HG03558 (cell line): ENCODE measurements around the gene SCD5.
A peak's percentile ranks its signal among the peaks of the same experiment; 100 is the strongest.
"Not testable (repeated sequence)": the region's sequence is repeated elsewhere in the genome, so short reads cannot be mapped to it uniquely, and the experiment has no call there.

Source experiments
- ATAC-seq: cut with Tn5 transposase; IDR thresholded peaks from one replicate; pipeline ENCODE4 v1.9.1; 2021; ENCODE audit warnings: moderate number of reproducible peaks; ENCODE audit not compliant: unreplicated experiment; ENCODE audit errors: extremely low read depth

Gene SCD5

DNA sequence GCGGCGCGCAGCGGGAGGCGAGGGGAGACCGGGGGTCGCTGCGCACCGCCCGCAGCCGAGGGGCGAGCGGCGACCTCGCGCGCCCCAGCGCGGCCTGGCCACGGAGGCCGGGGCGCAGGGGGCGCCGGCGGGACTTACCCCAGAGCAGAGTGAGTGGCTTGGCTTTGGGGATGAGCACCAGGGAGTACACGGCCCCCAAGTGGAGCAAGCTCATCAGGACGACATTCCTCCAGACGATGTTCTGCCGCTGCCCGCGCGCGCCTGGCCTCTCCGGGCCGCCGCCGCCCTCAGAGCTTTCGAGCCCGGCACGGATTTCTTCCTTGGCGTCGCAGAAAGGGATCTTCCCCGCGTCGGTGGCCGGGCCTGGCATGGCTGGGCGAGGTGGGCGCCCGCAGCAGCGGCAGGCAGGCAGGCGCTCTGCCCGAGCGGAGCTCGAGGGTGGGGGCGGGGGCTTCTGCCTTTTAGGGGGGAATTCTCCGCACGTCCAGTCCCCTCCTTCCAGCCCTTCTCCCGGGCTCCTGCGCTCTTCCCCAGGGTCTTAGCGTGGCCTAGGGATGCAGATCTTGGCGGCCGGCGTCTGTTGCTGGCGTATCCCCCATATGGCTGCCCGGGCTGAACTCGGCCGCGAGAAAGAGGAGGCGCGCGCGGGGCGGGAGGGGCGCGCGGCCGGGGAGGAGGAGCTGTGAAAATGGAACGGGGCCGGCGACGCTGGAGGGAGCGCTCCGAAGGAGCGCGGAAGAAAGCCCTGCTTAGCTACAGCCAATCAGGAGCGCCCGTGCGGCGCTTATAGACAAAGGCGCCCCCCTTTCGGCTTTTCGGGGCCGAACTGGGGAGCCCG, at the start of gene SCD5:
Gene SCD5 (minus strand): TSS at position 629 of the 838 bp plus-strand sequence. CDS start 259 bp downstream, at position 370.
- peak; percentile 90 for ATAC-seq

- no peak for ATAC-seq
Measured at GRCh38 chr4:82842593-82842992, 44.0 kb upstream of the SCD5 start.

DNA sequence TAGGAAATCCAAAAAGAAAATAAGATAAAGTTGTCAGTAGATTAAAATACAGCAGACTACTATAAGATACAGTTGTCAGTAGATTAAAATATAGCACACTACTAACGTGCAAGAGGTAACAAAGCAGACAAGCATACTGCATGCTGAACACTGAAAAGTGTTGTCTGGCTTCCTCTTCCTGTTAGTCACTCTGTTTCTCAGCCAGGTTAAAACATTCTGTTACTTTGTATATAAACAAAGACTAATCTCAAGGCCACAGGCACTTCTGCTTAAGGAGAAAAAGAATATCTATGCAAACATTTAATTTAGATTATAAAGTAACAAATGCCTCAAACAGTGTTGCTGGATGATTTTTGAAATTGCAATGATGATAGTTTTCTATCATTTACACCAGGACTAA, 41.0 kb upstream of the SCD5 start:
- no peak for ATAC-seq

DNA sequence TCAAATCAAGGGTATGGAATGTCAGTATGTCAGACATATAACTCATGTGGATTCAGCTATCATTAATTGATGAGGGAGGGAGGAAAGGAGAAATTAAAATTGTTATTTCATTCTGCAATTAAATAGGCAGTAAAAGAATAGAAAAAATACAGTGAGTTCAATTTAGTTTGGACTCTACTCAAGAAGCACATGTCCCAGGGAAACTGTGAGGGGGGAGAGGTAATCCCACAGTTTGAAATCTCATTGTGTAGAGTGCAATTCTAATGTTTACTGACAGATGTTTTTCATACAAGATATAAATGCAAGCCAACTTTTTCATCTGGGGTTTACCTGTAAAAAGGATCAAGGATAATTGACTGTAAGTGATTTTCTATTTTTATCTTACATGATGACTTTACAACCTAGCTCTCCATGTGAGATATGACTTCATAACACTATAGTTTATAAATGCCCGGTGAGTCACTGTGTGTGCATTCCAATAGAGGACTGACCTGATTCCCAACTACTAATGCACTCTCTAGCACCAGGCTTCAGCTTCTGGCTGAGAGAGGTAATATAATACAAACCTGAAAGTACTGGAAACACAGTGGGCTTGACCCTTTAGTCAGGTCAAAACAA, 35.2 kb upstream of the SCD5 start:
- ATAC-seq: no peak

GRCh38 chr4:82833060-82833459, 34.5 kb upstream of the SCD5 start:
- not testable (repeated sequence) for ATAC-seq

GRCh38 chr4:82825425-82825824, 26.8 kb upstream of the SCD5 start:
- ATAC-seq: no peak

DNA sequence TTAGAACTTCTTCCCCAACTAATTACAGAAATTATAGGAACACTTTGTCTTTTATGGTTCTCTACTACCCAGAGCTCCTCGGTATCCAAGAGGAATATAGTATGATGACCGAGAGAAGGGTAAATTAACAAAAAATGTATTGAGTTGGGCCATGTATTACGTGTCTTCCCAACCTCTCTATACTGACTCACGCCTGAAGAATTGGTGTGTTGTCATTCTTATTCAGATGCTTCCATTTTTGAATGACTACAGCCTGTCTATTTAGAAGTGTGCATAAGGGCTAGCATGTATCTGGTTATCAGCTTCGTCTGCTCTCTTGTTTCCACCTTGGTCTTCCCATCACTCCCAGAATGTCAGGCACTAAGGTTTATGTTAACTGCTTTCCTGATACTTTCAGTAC, 24.5 kb upstream of the SCD5 start:
- ATAC-seq: no peak

GRCh38 chr4:82820689-82821088, 22.1 kb upstream of the SCD5 start:
- ATAC-seq: no peak

DNA sequence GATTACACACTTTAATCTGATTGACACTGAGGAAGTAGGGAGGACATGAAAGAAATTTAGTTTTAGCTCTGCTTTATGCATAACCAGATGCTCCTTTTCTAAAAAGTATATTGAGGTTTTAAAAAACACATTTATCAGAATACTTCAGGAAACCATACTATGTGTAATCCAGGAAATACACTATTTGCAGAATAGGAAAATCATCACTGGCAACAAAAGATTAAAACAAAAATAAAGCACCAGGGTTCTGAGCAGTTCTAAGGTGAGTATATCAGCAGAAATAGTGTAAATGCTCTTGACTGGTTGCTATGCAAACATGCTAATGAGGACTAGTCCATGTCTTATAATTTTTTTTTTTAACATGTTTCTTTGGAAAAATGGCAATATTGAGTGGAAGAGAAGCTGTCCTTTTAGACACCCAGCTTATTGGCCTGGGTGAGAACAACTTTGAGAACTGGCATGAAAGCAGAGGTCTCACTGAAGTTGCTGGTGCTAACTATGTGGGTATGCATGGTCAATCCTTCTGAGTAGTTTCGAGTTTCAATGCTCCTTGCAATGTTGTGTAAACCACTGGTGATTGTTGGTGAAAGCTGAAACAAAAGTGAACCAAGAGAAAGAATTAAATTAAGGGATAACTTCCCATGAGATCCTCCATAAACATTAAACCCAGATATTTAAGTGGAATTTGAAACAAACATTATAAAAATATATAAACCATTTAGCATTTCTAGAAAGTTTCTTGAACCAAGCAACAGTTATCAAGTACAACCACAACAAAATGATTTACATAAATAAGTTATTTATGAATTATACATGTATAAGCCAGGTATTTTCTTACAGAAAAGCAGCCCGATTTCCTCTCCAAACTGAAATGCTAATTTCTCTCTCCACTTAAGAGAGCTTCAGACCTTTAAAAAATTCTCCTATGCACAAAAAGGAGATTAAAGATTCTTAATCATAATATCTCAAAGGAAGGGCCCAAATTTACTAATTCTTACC, 20.4 kb upstream of the SCD5 start:
- no peak for ATAC-seq

DNA sequence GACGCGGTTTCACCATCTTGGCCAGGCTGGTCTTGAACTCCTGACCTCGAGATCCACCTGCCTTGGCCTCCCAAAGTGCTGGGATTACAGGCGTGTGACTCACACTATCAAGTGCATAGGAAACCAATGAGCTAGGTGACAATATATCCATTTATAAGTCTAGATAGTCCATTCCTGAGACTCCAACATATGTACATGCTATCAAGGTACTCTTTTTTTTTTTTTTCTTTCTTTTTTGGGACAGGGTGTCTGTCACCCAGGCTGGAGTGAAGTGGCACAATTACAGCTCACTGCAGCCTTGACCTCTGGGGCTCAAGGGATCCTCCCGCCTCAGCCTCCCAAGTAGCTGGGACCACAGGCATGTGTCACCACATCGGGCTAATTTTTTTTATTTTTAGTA, 18.3 kb upstream of the SCD5 start:
- ATAC-seq: not testable (repeated sequence)

DNA sequence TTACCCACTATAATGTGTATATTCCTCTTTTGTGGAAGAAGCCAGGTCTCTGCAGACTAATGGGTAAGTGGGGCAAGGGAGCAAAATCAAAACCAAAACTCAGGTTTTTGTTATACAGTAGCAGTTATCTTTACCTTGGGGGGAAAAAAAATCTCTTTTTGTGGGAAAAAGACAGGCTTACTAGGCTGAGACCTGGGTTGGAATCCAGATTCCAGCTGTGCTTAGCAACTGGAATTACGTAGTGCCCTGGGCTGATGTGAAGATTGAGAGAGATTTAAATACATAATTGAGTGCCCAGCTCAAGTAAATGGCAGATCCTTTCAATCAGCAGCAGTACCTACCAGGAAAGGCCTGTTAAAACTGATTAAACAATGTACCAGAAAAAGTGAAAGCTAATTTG, 15.4 kb upstream of the SCD5 start:
- no peak for ATAC-seq

- no peak for ATAC-seq
Measured at GRCh38 chr4:82811838-82812341, 13.3 kb upstream of the SCD5 start.

DNA sequence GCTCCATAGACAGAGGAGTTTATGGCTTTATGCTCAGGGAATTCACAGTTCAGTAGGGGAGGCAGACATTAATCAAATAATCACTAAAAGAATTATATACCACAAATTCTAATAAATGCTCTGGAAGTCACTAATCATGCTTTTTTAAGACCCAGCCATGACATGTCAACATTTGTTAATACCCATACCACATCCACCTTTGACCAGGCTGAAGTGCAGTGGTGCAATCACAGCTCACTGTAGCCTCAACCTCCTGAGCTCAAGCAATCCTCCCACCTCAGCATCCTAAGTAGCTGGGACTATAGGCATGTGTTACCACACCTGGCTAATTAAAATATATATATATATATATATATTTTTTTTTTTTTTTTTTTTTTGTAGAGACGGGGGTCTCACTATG, 12.8 kb upstream of the SCD5 start:
- ATAC-seq: no peak

DNA sequence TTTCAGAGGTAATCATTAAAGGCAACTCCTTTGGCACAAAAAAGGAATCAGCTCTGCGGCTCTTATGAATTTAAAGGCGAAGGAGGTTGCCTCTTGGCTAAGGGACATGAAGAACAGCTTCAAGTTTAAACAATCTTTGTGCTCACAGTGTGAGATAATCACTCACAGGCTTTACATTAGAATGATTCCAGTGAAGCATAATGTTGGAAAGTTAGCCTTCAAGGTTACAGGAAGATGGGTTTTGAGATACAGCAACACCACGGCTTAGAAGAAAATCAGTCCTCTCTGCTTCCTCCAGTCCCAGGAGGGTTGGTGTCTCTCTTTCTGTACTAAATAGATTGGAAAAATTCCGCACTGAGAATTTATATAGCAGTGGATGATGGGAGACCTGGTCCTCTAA, 11.6 kb upstream of the SCD5 start:
- no peak for ATAC-seq

GRCh38 chr4:82809619-82810018, 11.0 kb upstream of the SCD5 start:
- ATAC-seq: no peak

DNA sequence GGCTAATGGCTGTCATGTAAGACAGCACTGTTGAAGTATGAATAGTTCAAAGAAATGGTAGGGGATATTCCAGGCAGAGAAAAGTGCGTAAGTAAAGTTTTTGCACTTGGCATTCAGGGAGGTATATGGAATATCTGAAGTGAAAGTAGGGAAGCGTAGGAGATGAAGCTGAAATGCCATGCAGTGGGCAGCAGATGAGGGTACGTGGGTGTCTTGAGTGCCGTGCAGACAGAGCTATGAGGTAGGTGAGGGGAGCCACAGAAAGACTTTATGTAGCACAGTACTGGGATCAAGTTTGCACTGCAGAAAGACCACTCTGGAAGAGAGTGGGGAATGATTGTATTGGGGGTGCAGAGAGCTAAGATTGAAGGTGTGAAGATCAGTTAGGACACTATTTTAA, 5.2 kb upstream of the SCD5 start:
- ATAC-seq: no peak

- no peak for ATAC-seq
Measured at GRCh38 chr4:82802911-82803310, 4.3 kb upstream of the SCD5 start.

DNA sequence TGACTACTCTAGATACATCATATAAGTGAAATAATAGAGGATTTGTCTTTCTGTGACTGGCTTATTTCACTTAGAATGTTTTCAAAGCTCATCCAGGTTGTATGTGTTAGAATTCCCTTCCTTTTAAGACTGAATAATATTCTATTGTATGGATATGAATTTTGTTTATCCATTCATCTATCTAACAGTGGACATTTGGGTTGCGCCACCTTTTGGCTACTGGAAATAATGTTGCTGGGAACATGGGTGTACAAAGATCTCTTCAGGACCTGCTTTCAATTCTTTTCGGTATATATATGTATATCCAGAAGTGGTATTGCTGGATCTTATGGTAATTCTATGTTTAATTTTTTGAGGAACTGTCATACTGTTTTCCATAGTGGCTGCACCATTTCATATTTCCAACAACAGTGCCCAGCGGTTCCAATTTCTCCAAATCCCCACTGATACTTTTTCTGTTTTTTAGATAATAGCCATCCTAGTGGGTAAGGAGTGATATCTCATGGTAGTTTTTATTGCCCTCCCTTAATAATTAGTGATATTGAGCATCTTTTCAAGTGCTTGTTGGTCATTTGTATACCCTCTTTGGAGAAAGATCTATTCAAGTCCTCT, 3.4 kb upstream of the SCD5 start:
- no peak for ATAC-seq

DNA sequence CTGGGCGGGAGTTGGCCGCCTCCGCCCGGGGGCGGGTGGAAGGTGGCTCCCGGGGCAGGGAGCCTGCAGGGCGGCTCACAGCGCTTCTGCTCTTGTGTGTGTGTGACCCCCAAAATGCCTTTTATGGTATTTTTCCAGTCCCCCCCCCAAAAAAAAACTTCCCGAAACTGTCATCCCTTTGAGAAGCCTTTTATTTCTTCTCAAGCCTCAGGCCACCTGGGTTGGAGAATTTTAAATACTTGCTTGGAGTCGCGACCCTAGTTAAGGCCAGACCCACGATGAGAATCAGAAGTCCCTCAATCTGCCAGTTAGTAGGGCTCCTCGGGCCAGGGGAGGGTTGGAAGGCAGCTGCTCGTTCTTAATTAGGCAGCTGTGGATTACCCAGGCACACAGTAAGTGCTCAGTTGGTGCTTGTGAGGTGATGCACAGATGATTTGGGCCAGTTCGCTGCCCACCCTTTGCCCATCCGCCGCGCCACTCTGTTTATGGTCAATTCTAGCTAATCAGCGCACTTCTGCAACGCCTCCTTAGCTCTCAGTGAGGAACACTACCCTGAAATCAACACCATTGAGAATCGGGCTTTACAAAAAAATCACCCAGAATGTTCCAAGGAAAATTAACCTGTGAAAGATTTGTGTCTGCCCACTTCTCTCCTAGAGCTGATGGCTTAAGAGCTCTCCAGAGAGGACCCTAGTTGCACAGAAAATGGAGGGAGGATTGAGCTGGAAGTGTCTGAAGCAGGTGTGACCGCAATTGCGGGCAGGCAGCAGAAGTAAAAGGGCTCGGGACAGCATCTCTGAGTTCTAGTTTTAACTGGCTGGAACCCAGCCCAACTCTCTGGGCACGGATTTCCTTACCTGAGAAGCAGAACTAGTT, 648 bp upstream of the SCD5 start:
- no peak for ATAC-seq
